ENCODE data around the gene MICB.

DNA sequence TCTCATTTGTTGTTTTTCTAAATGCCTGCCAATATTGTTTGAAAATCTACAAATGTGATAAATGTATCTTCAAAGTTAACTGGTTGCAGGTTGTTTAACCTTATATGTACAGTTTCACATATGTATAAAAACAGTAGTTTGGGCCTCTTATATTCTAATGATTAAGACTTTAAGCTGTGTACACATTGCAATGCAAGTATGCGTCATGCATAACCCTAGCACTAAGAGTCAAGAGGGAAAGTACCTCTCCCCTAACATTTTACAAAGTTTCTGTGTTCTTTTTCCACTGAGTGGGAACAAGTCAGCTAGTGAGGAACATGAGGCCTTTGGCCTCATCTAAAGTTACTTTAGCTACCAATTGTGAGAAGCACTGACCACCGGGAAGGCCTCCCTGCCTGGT, 25.7 kb upstream of the MICB start:
- no peak for TF ChIP-seq ZFX (IDR thresholded peaks at IDR 0.05)
- TF ChIP-seq, protein P1, sequence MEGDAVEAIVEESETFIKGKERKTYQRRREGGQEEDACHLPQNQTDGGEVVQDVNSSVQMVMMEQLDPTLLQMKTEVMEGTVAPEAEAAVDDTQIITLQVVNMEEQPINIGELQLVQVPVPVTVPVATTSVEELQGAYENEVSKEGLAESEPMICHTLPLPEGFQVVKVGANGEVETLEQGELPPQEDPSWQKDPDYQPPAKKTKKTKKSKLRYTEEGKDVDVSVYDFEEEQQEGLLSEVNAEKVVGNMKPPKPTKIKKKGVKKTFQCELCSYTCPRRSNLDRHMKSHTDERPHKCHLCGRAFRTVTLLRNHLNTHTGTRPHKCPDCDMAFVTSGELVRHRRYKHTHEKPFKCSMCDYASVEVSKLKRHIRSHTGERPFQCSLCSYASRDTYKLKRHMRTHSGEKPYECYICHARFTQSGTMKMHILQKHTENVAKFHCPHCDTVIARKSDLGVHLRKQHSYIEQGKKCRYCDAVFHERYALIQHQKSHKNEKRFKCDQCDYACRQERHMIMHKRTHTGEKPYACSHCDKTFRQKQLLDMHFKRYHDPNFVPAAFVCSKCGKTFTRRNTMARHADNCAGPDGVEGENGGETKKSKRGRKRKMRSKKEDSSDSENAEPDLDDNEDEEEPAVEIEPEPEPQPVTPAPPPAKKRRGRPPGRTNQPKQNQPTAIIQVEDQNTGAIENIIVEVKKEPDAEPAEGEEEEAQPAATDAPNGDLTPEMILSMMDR (conservative IDR thresholded peaks at IDR 0.05): no peak

Data from C4-2B (cell line).